GM19395 (cell line): Measurements from ENCODE around the gene INPPL1.
"Not testable (repeated sequence)": the region's sequence is repeated elsewhere in the genome, so short reads cannot be mapped to it uniquely, and the experiment has no call there.

ENCODE experiments used
- ATAC-seq: cut with Tn5 transposase; IDR thresholded peaks from one replicate; pipeline ENCODE4 v1.9.1; 2021; ENCODE audit warnings: mild to moderate bottlenecking, moderate library complexity; ENCODE audit not compliant: unreplicated experiment

INPPL1 gene

GRCh38 chr11:72241291-72241781, 16.8 kb downstream of the INPPL1 start:
- ATAC-seq: no peak

- ATAC-seq: no peak
These were observed 17.6 kb downstream of the INPPL1 start for GRCh38 chr11:72242141-72242540.

- ATAC-seq: no peak
These were observed 18.8 kb downstream of the INPPL1 start for GRCh38 chr11:72243173-72244059.

GRCh38 chr11:72244060-72244360, 19.4 kb downstream of the INPPL1 start, which contains the start of gene PHOX2A:
PHOX2A (minus strand) TSS chr11:72244176; CDS start chr11:72244004, 172 bp downstream.
- ATAC-seq: no peak

GRCh38 chr11:72244361-72245262, 20.0 kb downstream of the INPPL1 start:
- ATAC-seq: no peak

GRCh38 chr11:72245263-72245816, 20.8 kb downstream of the INPPL1 start:
- ATAC-seq: no peak

- no peak for ATAC-seq
These were observed 23.0 kb downstream of the INPPL1 start for GRCh38 chr11:72247584-72247983.

GRCh38 chr11:72249961-72250360, 25.4 kb downstream of the INPPL1 start:
- no peak for ATAC-seq

- ATAC-seq: no peak
These were observed 26.3 kb downstream of the INPPL1 start for GRCh38 chr11:72250661-72251464.

GRCh38 chr11:72251614-72252013, 27.0 kb downstream of the INPPL1 start:
- no peak for ATAC-seq

GRCh38 chr11:72253392-72253791, 28.8 kb downstream of the INPPL1 start:
- no peak for ATAC-seq

GRCh38 chr11:72254299-72254993, 29.9 kb downstream of the INPPL1 start:
- ATAC-seq: no peak

- ATAC-seq: no peak
These were observed 33.0 kb downstream of the INPPL1 start for GRCh38 chr11:72257570-72257969.

- no peak for ATAC-seq
These were observed 34.9 kb downstream of the INPPL1 start for GRCh38 chr11:72259490-72259889.

GRCh38 chr11:72260574-72260973, 36.0 kb downstream of the INPPL1 start:
- ATAC-seq: no peak

GRCh38 chr11:72263361-72263760, 38.8 kb downstream of the INPPL1 start:
- ATAC-seq: no peak

- ATAC-seq: no peak
These were observed 41.4 kb downstream of the INPPL1 start for GRCh38 chr11:72265951-72266350.

- not testable (repeated sequence) for ATAC-seq
These were observed 42.4 kb downstream of the INPPL1 start for GRCh38 chr11:72266960-72267359.

GRCh38 chr11:72267956-72268617, 43.5 kb downstream of the INPPL1 start:
- no peak for ATAC-seq
